ENCODE data around the gene HS3ST3B1. TPM values are rescaled to one million over a fixed set of nuclear protein-coding genes. Genes with fewer than 3 reads are reported as not detected.
A peak's percentile ranks its signal among the peaks of the same experiment; 100 is the strongest.

The HS3ST3B1 gene
- total RNA-seq, 1 donor from 2014 or later, result 8.7 TPM

DNA sequence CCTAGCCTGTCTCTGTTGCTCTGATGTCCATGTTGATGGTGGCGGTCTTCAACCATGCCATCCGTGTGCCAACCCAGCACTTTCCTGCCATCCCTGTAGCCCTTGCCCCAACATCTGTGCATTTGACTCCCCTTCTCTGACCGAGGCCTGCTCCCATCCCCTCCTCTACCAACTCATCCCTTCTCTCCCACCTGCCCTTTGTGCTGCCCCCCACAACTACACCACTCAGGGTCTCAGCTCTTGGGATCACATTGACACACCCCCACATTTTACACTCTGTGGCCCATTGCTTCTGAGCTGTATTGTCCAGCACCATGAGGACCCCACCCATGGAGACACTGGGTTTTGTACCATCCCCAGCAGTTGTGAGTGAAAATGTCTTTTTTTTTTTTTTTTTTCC is 11.6 kb downstream of the HS3ST3B1 start:
- H3K4me1 Mint-ChIP-seq (ENCODE audit: low read depth, unreplicated experiment), result peaks cover 14% of the 10 kb centered on the region
- TF ChIP-seq, protein P1, sequence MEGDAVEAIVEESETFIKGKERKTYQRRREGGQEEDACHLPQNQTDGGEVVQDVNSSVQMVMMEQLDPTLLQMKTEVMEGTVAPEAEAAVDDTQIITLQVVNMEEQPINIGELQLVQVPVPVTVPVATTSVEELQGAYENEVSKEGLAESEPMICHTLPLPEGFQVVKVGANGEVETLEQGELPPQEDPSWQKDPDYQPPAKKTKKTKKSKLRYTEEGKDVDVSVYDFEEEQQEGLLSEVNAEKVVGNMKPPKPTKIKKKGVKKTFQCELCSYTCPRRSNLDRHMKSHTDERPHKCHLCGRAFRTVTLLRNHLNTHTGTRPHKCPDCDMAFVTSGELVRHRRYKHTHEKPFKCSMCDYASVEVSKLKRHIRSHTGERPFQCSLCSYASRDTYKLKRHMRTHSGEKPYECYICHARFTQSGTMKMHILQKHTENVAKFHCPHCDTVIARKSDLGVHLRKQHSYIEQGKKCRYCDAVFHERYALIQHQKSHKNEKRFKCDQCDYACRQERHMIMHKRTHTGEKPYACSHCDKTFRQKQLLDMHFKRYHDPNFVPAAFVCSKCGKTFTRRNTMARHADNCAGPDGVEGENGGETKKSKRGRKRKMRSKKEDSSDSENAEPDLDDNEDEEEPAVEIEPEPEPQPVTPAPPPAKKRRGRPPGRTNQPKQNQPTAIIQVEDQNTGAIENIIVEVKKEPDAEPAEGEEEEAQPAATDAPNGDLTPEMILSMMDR (IDR thresholded peaks at IDR 0.05; ENCODE audit: insufficient read depth, low read depth, low read length), result no peak
- no peak for TF ChIP-seq EZH2 (IDR thresholded peaks at IDR 0.05; ENCODE audit: insufficient read depth, low read length)
- no peaks in the 10 kb centered on the region for H3K9me3 ChIP-seq (ENCODE audit: insufficient read depth, low read depth, low read length)

DNA sequence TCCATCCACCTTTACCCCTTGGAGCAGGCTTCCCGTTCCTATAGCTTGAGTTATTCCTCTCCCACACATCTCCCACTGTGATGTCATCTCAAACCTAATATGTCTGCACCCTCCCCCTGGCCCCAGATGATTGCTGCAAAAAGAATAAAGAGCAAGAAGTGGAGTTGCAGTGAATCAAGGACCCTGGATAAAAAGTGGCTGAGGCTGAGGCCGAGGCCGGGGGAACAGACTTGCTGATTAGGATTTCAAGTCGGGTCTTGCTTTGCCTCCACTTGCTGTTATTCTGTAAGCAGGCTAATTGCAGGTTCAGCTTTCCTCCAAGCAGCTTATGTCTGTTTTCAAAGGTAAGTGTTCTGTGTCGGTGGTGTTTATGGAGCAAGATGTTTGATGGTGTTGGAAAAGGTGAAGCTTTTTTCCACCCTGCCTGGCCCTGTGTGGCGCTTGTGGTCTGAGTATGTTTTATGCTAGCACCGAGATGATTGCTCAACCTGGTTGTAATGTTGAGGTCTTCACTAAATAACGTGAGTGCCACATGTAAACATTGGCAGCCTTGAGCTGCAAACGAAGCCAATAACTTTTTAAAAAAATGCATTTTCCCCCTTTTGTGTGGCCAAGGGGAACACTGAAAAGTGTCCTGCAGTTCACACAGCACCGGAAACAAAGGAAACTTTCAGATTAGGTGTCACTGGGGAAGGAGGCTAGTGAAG is 15.4 kb downstream of the HS3ST3B1 start:
- no peaks in the 10 kb centered on the region for H3K9me3 Mint-ChIP-seq (ENCODE audit: unreplicated experiment)
- peaks cover 17% of the 10 kb centered on the region for H3K36me3 Mint-ChIP-seq (ENCODE audit: low read depth, unreplicated experiment)
- no peaks in the 10 kb centered on the region for H3K27me3 ChIP-seq (ENCODE audit: insufficient read depth, low read length)
- TF ChIP-seq EZH2 (IDR thresholded peaks at IDR 0.05; ENCODE audit: insufficient read depth, low read length), result no peak
- TF ChIP-seq, protein P1 (IDR thresholded peaks at IDR 0.05; ENCODE audit: insufficient read depth, low read depth, low read length), result no peak
- peaks cover 8% of the 10 kb centered on the region for H3K4me1 ChIP-seq (ENCODE audit: insufficient read depth, low read length)
- peaks cover 87% of the 10 kb centered on the region for H3K79me2 ChIP-seq (ENCODE audit: insufficient read depth, low read length)
- no peak overlapping the region for H3K9ac ChIP-seq (ENCODE audit: low read length)
- H3K36me3 ChIP-seq (ENCODE audit: insufficient read depth, low read length), result peaks cover 3% of the 10 kb centered on the region
- FAIRE-seq (no peak), DNase-seq (ENCODE audit: low read depth) (peak; percentile 25)
- H3K9me3 ChIP-seq (ENCODE audit: insufficient read depth, low read depth, low read length), result no peaks in the 10 kb centered on the region
- peaks cover 79% of the 10 kb centered on the region for H4K20me1 ChIP-seq (ENCODE audit: insufficient read depth, low read length)
- H3K4me1 Mint-ChIP-seq (ENCODE audit: low read depth, unreplicated experiment), result peaks cover 12% of the 10 kb centered on the region
- no peak overlapping the region for H2AFZ ChIP-seq (ENCODE audit: low read depth, low read length)
- peak overlapping the region; percentile 13 for H3K4me2 ChIP-seq (ENCODE audit: low read length)
- no peak overlapping the region for H3K27ac ChIP-seq (ENCODE audit: low read depth, low read length)
- no peak overlapping the region for H3K4me3 Mint-ChIP-seq (ENCODE audit: unreplicated experiment)
- no peak overlapping the region for H3K27ac Mint-ChIP-seq (ENCODE audit: unreplicated experiment)
- H3K27me3 Mint-ChIP-seq (ENCODE audit: low read depth, unreplicated experiment), result no peaks in the 10 kb centered on the region
- no peak overlapping the region for H3K4me3 ChIP-seq (ENCODE audit: insufficient read depth, low read depth, low read length)

More for the DNA sequence above, 11.6 kb downstream of the HS3ST3B1 start:
- Mint-ChIP-seq H3K9me3 (ENCODE audit: unreplicated experiment) (no peaks in the 10 kb centered on the region), H3K27ac (ENCODE audit: unreplicated experiment) (no peak overlapping the region), H3K27me3 (ENCODE audit: low read depth, unreplicated experiment) (no peaks in the 10 kb centered on the region), H3K4me3 (ENCODE audit: unreplicated experiment) (no peak overlapping the region), H3K36me3 (ENCODE audit: low read depth, unreplicated experiment) (peaks cover 16% of the 10 kb centered on the region)
- Histone ChIP-seq H3K36me3 (ENCODE audit: insufficient read depth, low read length) (peaks cover 3% of the 10 kb centered on the region), H3K4me3 (ENCODE audit: insufficient read depth, low read depth, low read length) (no peak overlapping the region), H3K79me2 (ENCODE audit: insufficient read depth, low read length) (peaks cover 82% of the 10 kb centered on the region), H3K4me1 (ENCODE audit: insufficient read depth, low read length) (peaks cover 28% of the 10 kb centered on the region), H3K27me3 (ENCODE audit: insufficient read depth, low read length) (no peaks in the 10 kb centered on the region), H4K20me1 (ENCODE audit: insufficient read depth, low read length) (peaks cover 58% of the 10 kb centered on the region), H2AFZ (ENCODE audit: low read depth, low read length) (no peak overlapping the region), H3K9ac (ENCODE audit: low read length) (no peak overlapping the region), H3K27ac (ENCODE audit: low read depth, low read length) (no peak overlapping the region), H3K4me2 (ENCODE audit: low read length) (no peak overlapping the region)
- DNase-seq (ENCODE audit: low read depth) (no peak), FAIRE-seq (no peak)

DNA sequence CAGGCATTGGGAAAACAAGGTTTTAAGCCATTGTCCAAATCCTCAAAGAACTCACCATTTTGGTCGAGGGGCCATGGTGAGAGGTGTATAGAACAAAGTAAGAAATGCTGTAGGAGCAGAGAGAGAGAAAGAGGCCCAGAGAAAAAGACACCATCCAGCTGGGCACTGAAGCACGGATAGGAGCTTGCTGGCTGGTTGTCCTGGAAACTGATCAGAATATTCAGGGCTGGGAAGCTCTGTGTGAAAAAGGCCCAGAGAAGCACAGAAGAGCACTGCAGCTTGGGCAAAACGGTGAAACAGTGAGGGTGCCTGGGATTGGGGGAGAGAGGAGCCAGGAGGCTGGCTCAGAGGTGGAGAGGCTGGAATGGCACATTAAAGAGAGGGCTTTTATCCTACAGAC is 16.5 kb downstream of the HS3ST3B1 start:
- no peak overlapping the region for H3K9ac ChIP-seq (ENCODE audit: low read length)
- Mint-ChIP-seq H3K27me3 (ENCODE audit: low read depth, unreplicated experiment) (no peaks in the 10 kb centered on the region), H3K9me3 (ENCODE audit: unreplicated experiment) (no peaks in the 10 kb centered on the region), H3K36me3 (ENCODE audit: low read depth, unreplicated experiment) (peaks cover 13% of the 10 kb centered on the region), H3K27ac (ENCODE audit: unreplicated experiment) (no peak overlapping the region), H3K4me1 (ENCODE audit: low read depth, unreplicated experiment) (peaks cover 20% of the 10 kb centered on the region), H3K4me3 (ENCODE audit: unreplicated experiment) (no peak overlapping the region)
- H3K27ac ChIP-seq (ENCODE audit: low read depth, low read length), result no peak overlapping the region
- H4K20me1 ChIP-seq (ENCODE audit: insufficient read depth, low read length), result peaks cover 79% of the 10 kb centered on the region
- H3K4me1 ChIP-seq (ENCODE audit: insufficient read depth, low read length), result peaks cover 19% of the 10 kb centered on the region
- no peak overlapping the region for H3K4me3 ChIP-seq (ENCODE audit: insufficient read depth, low read depth, low read length)
- H3K36me3 ChIP-seq (ENCODE audit: insufficient read depth, low read length), result no peaks in the 10 kb centered on the region
- H3K9me3 ChIP-seq (ENCODE audit: insufficient read depth, low read depth, low read length), result no peaks in the 10 kb centered on the region
- peaks cover 84% of the 10 kb centered on the region for H3K79me2 ChIP-seq (ENCODE audit: insufficient read depth, low read length)
- no peak overlapping the region for H3K4me2 ChIP-seq (ENCODE audit: low read length)
- H2AFZ ChIP-seq (ENCODE audit: low read depth, low read length), result no peak overlapping the region
- no peak for DNase-seq (ENCODE audit: low read depth)
- H3K27me3 ChIP-seq (ENCODE audit: insufficient read depth, low read length), result no peaks in the 10 kb centered on the region
- TF ChIP-seq EZH2 (IDR thresholded peaks at IDR 0.05; ENCODE audit: insufficient read depth, low read length), result no peak
- TF ChIP-seq, protein P1 (IDR thresholded peaks at IDR 0.05; ENCODE audit: insufficient read depth, low read depth, low read length), result no peak
- FAIRE-seq, result no peak

Data from astrocyte (in vitro differentiated cells and primary cell).